ENCODE data around the gene RABEPK.
"Not testable (repeated sequence)": the region's sequence is repeated elsewhere in the genome, so short reads cannot be mapped to it uniquely, and the experiment has no call there.

RABEPK gene

GRCh38 chr9:125200216-125201047, at the start of gene RABEPK:
TSS of gene RABEPK (plus strand) at chr9:125200542. CDS start at chr9:125203014, 2,472 bp downstream.
- in situ Hi-C loops (cut with HindIII; ENCODE audit: low sequenced_read_pairs), result no loop called here

- in situ Hi-C loops (cut with HindIII; ENCODE audit: low sequenced_read_pairs), result no loop called here
Observed at GRCh38 chr9:125151730-125152129, 48.6 kb upstream of the RABEPK start.

GRCh38 chr9:125153712-125154367, 46.5 kb upstream of the RABEPK start:
- in situ Hi-C loops (cut with HindIII; ENCODE audit: low sequenced_read_pairs), result no loop called here

GRCh38 chr9:125156551-125156950, 43.8 kb upstream of the RABEPK start:
- in situ Hi-C loops (cut with HindIII; ENCODE audit: low sequenced_read_pairs), result no loop called here

GRCh38 chr9:125160750-125161149, 39.6 kb upstream of the RABEPK start:
- in situ Hi-C loops (cut with HindIII; ENCODE audit: low sequenced_read_pairs), result no loop called here

GRCh38 chr9:125161284-125161918, 38.9 kb upstream of the RABEPK start:
- in situ Hi-C loops (cut with HindIII; ENCODE audit: low sequenced_read_pairs), result no loop called here

- in situ Hi-C loops (cut with HindIII; ENCODE audit: low sequenced_read_pairs), result not testable (repeated sequence)
Observed at GRCh38 chr9:125162891-125163290, 37.5 kb upstream of the RABEPK start.

- in situ Hi-C loops (cut with HindIII; ENCODE audit: low sequenced_read_pairs), result no loop called here
Observed at GRCh38 chr9:125166762-125167161, 33.6 kb upstream of the RABEPK start.

- in situ Hi-C loops (cut with HindIII; ENCODE audit: low sequenced_read_pairs), result no loop called here
Observed at GRCh38 chr9:125169895-125170294, 30.4 kb upstream of the RABEPK start.

- in situ Hi-C loops (cut with HindIII; ENCODE audit: low sequenced_read_pairs), result no loop called here
Observed at GRCh38 chr9:125172031-125172755, 28.1 kb upstream of the RABEPK start.

- in situ Hi-C loops (cut with HindIII; ENCODE audit: low sequenced_read_pairs), result no loop called here
Observed at GRCh38 chr9:125176636-125177035, 23.7 kb upstream of the RABEPK start.

GRCh38 chr9:125177888-125178287, 22.5 kb upstream of the RABEPK start:
- in situ Hi-C loops (cut with HindIII; ENCODE audit: low sequenced_read_pairs), result no loop called here

- in situ Hi-C loops (cut with HindIII; ENCODE audit: low sequenced_read_pairs), result not testable (repeated sequence)
Observed at GRCh38 chr9:125179776-125180175, 20.6 kb upstream of the RABEPK start.

GRCh38 chr9:125180876-125181275, 19.5 kb upstream of the RABEPK start:
- in situ Hi-C loops (cut with HindIII; ENCODE audit: low sequenced_read_pairs), result no loop called here

GRCh38 chr9:125181756-125182155, 18.6 kb upstream of the RABEPK start:
- in situ Hi-C loops (cut with HindIII; ENCODE audit: low sequenced_read_pairs), result not testable (repeated sequence)

- in situ Hi-C loops (cut with HindIII; ENCODE audit: low sequenced_read_pairs), result no loop called here
Observed at GRCh38 chr9:125183054-125183453, 17.3 kb upstream of the RABEPK start.

GRCh38 chr9:125183561-125183960, 16.8 kb upstream of the RABEPK start:
- in situ Hi-C loops (cut with HindIII; ENCODE audit: low sequenced_read_pairs), result no loop called here

GRCh38 chr9:125189011-125189360, 11.4 kb upstream of the RABEPK start:
- in situ Hi-C loops (cut with HindIII; ENCODE audit: low sequenced_read_pairs), result no loop called here

GRCh38 chr9:125189361-125190289, 10.7 kb upstream of the RABEPK start, which contains the start of gene PPP6C:
TSS of gene PPP6C (minus strand) at chr9:125189803. CDS start at chr9:125189718, 85 bp downstream.
- in situ Hi-C loops (cut with HindIII; ENCODE audit: low sequenced_read_pairs), result no loop called here

- in situ Hi-C loops (cut with HindIII; ENCODE audit: low sequenced_read_pairs), result no loop called here
Observed at GRCh38 chr9:125190361-125190801, 10.0 kb upstream of the RABEPK start.

Measured in DLD1 (cell line).